GM23338 (cell line): Measurements from ENCODE around the gene GPR183.

Source experiments
- CREB1 ChIP-seq: fragments of 250-450 bp; sonication (Bioruptor Pico); IDR thresholded peaks from 2 replicates; pipeline ENCODE4 v1.5.0; 2020; ENCODE audit warnings: low read depth, mild to moderate bottlenecking, moderate library complexity
- CTCF ChIP-seq, 2 experiments: fragments of 200-600 bp in 1 of 2; sonication (generic) in 1 of 2; conservative IDR thresholded peaks; 2 replicates each; pipeline versions ENCODE4 v1.5.1 to v1.6.1; 2016 to 2017; ENCODE audit warnings: antibody characterized with exemption in 2 of 2, low read depth in 2 of 2, mild to moderate bottlenecking in 2 of 2, moderate library complexity in 1 of 2
- EZH2 ChIP-seq: fragments of 200-600 bp; sonication (generic); IDR thresholded peaks from one replicate; pipeline ENCODE4 v1.8.0; 2017; ENCODE audit warnings: antibody characterized with exemption, mild to moderate bottlenecking, low read depth; ENCODE audit not compliant: unreplicated experiment
- POLR2AphosphoS5 ChIP-seq: IDR thresholded peaks from 2 replicates; pipeline ENCODE4 v1.6.1; 2016; ENCODE audit warnings: antibody characterized with exemption, low read depth

- TF ChIP-seq EZH2: no peak
- no peak for TF ChIP-seq CTCF (conservative IDR thresholded peaks at IDR 0.05; ENCODE audit: low read depth in 2 of 2)
- no peak for TF ChIP-seq POLR2AphosphoS5
- TF ChIP-seq CREB1 (CRISPR knock-in tag): no peak
These were observed 50.5 kb downstream of the GPR183 start for GRCh38 chr13:99256709-99257108.
